GM21367 (cell line): ENCODE results near the gene NCOR2.

Experiments used
- ATAC-seq: cut with Tn5 transposase; IDR thresholded peaks from one replicate; pipeline ENCODE4 v1.9.1; 2021; ENCODE audit not compliant: unreplicated experiment

NCOR2 gene

GRCh38 chr12:124544983-124545382, 22.4 kb downstream of the NCOR2 start:
- no peak for ATAC-seq

- no peak for ATAC-seq
Measured at GRCh38 chr12:124544311-124544970, 23.0 kb downstream of the NCOR2 start.

GRCh38 chr12:124543590-124544310, 23.7 kb downstream of the NCOR2 start:
- no peak for ATAC-seq

- no peak for ATAC-seq
Measured at GRCh38 chr12:124543052-124543589, 24.3 kb downstream of the NCOR2 start.

GRCh38 chr12:124542021-124542949, 25.1 kb downstream of the NCOR2 start:
- no peak for ATAC-seq

- no peak for ATAC-seq
Measured at GRCh38 chr12:124541322-124541721, 26.1 kb downstream of the NCOR2 start.

- ATAC-seq = no peak
Measured at GRCh38 chr12:124539084-124540041, 28.0 kb downstream of the NCOR2 start.

GRCh38 chr12:124538194-124539082, 29.0 kb downstream of the NCOR2 start:
- ATAC-seq = no peak

- ATAC-seq = no peak
Measured at GRCh38 chr12:124537525-124538193, 29.8 kb downstream of the NCOR2 start.

- no peak for ATAC-seq
Measured at GRCh38 chr12:124536641-124537040, 30.8 kb downstream of the NCOR2 start.

GRCh38 chr12:124534776-124535740, 32.4 kb downstream of the NCOR2 start:
- ATAC-seq = no peak

GRCh38 chr12:124533456-124533855, 34.0 kb downstream of the NCOR2 start:
- no peak for ATAC-seq

GRCh38 chr12:124532967-124533366, 34.4 kb downstream of the NCOR2 start:
- no peak for ATAC-seq

- no peak for ATAC-seq
Measured at GRCh38 chr12:124532331-124532750, 35.1 kb downstream of the NCOR2 start.

GRCh38 chr12:124531906-124532305, 35.5 kb downstream of the NCOR2 start:
- ATAC-seq = no peak

- no peak for ATAC-seq
Measured at GRCh38 chr12:124531281-124531745, 36.1 kb downstream of the NCOR2 start.

- ATAC-seq = no peak
Measured at GRCh38 chr12:124530637-124531263, 36.7 kb downstream of the NCOR2 start.
